Left renal cortex interstitium (tissue), 4 donors: Measurements from ENCODE around the gene EDN3. TPM values are rescaled to one million over a fixed set of nuclear protein-coding genes. Genes with fewer than 3 reads are reported as not detected.

Experiments
- DNase-seq, 4 donors: peaks; one replicate each; pipeline ENCODE4 v3.0.0-alpha.2; 2013; ENCODE audit warnings: low read depth in 4 of 4, low spot score in 2 of 4, missing footprints in 1 of 4
- polyA plus RNA-seq, 4 donors: library from polyadenylated mRNA; unstranded; fragments of 120-200 nt; gene quantifications; one replicate each; pipeline ENCODE4 v1.2.1, GENCODE V29; 2013; ENCODE audit not compliant: insufficient read length in 4 of 4

EDN3 gene
- polyA plus RNA-seq, 4 donors = 5.2 to 7.4 (median 6.3) TPM

- no peak for DNase-seq
Measured at GRCh38 chr20:59360934-59361333, 60.5 kb downstream of the EDN3 start.

- no peak for DNase-seq
Measured at GRCh38 chr20:59361411-59361810, 61.0 kb downstream of the EDN3 start.

GRCh38 chr20:59363101-59363500 lies 62.7 kb downstream of the EDN3 start:
- DNase-seq = no peak

- no peak for DNase-seq
Measured at GRCh38 chr20:59364611-59365010, 64.2 kb downstream of the EDN3 start.

- DNase-seq = no peak
Measured at GRCh38 chr20:59365611-59366285, 65.3 kb downstream of the EDN3 start.

GRCh38 chr20:59371431-59371830 lies 71.0 kb downstream of the EDN3 start:
- DNase-seq = no peak

GRCh38 chr20:59374261-59374660 lies 73.8 kb downstream of the EDN3 start:
- DNase-seq = no peak

GRCh38 chr20:59375541-59375940 lies 75.1 kb downstream of the EDN3 start:
- no peak for DNase-seq

Other genes with a start within 250 kb of the EDN3 start
- gene ZNF831, start 136.8 kb upstream of the EDN3 start, polyA plus RNA-seq = under 1 TPM; 0.08 to 0.13 (median 0.10) TPM